Mesendoderm (in vitro differentiated cells): Measurements from ENCODE around the gene STX2.

Experiments used
- DNase-seq: peaks from one replicate; pipeline ENCODE4 v3.0.0; 2013
- H2AK5ac ChIP-seq: 2 replicates; pipeline ENCODE4 v1.6.1; 2013; ENCODE audit warnings: low read length, inconsistent platforms
- H2BK120ac ChIP-seq: 2 replicates; pipeline ENCODE4 v1.6.1; 2013; ENCODE audit warnings: low read depth, mild to moderate bottlenecking, low read length, moderate library complexity, mixed read lengths
- H2BK15ac ChIP-seq: replicated peaks from 2 replicates; pipeline ENCODE4 v1.6.1; 2013; ENCODE audit warnings: low read depth, mild to moderate bottlenecking, moderate library complexity
- H2BK5ac ChIP-seq: 2 replicates; pipeline ENCODE4 v1.6.1; 2013; ENCODE audit warnings: low read length, inconsistent platforms
- H3K18ac ChIP-seq: 2 replicates; pipeline ENCODE4 v1.6.1; 2013; ENCODE audit warnings: mild to moderate bottlenecking, low read length, mixed read lengths
- H3K23ac ChIP-seq: one replicate; pipeline ENCODE4 v1.6.1; 2013; ENCODE audit warnings: low read length
- H3K27ac ChIP-seq: 2 replicates; pipeline ENCODE4 v1.5.1; 2013; ENCODE audit warnings: low read depth, mild to moderate bottlenecking, inconsistent platforms, low read length, moderate library complexity
- H3K27me3 ChIP-seq: 2 replicates; pipeline ENCODE4 v1.6.1; 2013; ENCODE audit warnings: low read length, control low read depth, mild to moderate bottlenecking, inconsistent platforms; ENCODE audit not compliant: insufficient read depth, poor library complexity
- H3K36me3 ChIP-seq: 2 replicates; pipeline ENCODE4 v1.6.1; 2013; ENCODE audit warnings: low read length, inconsistent platforms; ENCODE audit not compliant: control insufficient read depth, insufficient read depth
- H3K4ac ChIP-seq: one replicate; pipeline ENCODE4 v1.6.1; 2013; ENCODE audit warnings: low read depth, mild to moderate bottlenecking, low read length, moderate library complexity
- H3K4me1 ChIP-seq: 2 replicates; pipeline ENCODE4 v1.6.1; 2013; ENCODE audit warnings: low read depth, low read length, inconsistent platforms; ENCODE audit not compliant: control insufficient read depth
- H3K4me2 ChIP-seq: 2 replicates; pipeline ENCODE4 v1.6.1; 2013; ENCODE audit warnings: low read length
- H3K4me3 ChIP-seq: 2 replicates; pipeline ENCODE4 v1.5.1; 2013; ENCODE audit warnings: mild to moderate bottlenecking, low read length
- H3K56ac ChIP-seq: one replicate; pipeline ENCODE4 v1.6.1; 2013; ENCODE audit warnings: low read length
- H3K79me1 ChIP-seq: 2 replicates; pipeline ENCODE4 v1.6.1; 2013; ENCODE audit warnings: low read length, inconsistent platforms
- H3K79me2 ChIP-seq: 2 replicates; pipeline ENCODE4 v1.6.1; 2013; ENCODE audit warnings: mild to moderate bottlenecking, low read length; ENCODE audit not compliant: control insufficient read depth, insufficient read depth
- H3K9ac ChIP-seq: 2 replicates; pipeline ENCODE4 v1.6.1; 2013; ENCODE audit warnings: low read length, inconsistent platforms
- H4K5ac ChIP-seq: one replicate; pipeline ENCODE4 v1.6.1; 2013; ENCODE audit warnings: low read length
- H4K8ac ChIP-seq: one replicate; pipeline ENCODE4 v1.6.1; 2013; ENCODE audit warnings: low read depth, mild to moderate bottlenecking, control low read depth, low read length, moderate library complexity
- WGBS: extraction: QIAGEN DNeasy Blood & Tissue Kit; methylation state at CpG from one replicate; pipeline ENCODE4 v1.1.7; 2013; ENCODE audit warnings: low lambda C conversion rate, missing lambda C conversion rate; ENCODE audit not compliant: insufficient coverage; ENCODE audit errors: extremely low coverage; 5-methylcytosine and 5-hydroxymethylcytosine counted together

STX2 gene

DNA sequence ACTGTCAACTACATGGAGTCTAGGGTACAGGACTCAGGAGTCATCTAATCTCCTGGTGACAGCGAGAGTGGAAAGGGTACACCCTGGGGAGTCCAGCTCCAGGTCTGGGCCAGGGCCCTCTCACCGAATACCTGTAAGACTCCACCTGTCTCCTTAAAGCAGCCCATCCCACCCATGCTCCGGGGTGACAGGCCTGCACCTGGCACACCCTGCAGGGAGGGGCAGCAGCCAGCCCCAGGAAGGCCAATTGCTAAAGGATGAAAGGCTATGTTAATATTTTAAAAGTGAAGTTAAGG is 45.5 kb downstream of the STX2 start:
- Histone ChIP-seq H3K27me3 (no peaks in the 10 kb centered on the region), H3K23ac (no peak overlapping the region), H3K56ac (no peak overlapping the region), H4K8ac (no peak overlapping the region), H3K79me2 (no peaks in the 10 kb centered on the region), H2BK120ac (no peak overlapping the region), H4K5ac (no peak overlapping the region), H2BK15ac (no peak overlapping the region), H3K79me1 (no peaks in the 10 kb centered on the region), H3K4ac (no peak overlapping the region), H3K36me3 (peaks cover 7% of the 10 kb centered on the region), H3K4me3 (no peak overlapping the region), H2BK5ac (no peak overlapping the region), H3K4me2 (no peak overlapping the region), H2AK5ac (no peak overlapping the region), H3K9ac (no peak overlapping the region), H3K4me1 (no peaks in the 10 kb centered on the region), H3K27ac (no peak overlapping the region), H3K18ac (no peak overlapping the region)
- no CpG with 5 or more reads among the region's 3 CpGs for WGBS
- DNase-seq = no peak

GRCh38 chr12:130792821-130793553 is 46.1 kb downstream of the STX2 start:
- no peak overlapping the region for H2BK15ac ChIP-seq
- no peak for DNase-seq
- H3K4ac ChIP-seq = no peak overlapping the region
- H3K56ac ChIP-seq = no peak overlapping the region
- no peak overlapping the region for H3K4me2 ChIP-seq
- no peak overlapping the region for H2BK120ac ChIP-seq
- no peak overlapping the region for H2AK5ac ChIP-seq
- peaks cover 7% of the 10 kb centered on the region for H3K36me3 ChIP-seq
- H3K9ac ChIP-seq = no peak overlapping the region
- no CpG with 5 or more reads among the region's 20 CpGs for WGBS
- no peak overlapping the region for H4K5ac ChIP-seq
- H3K79me2 ChIP-seq = no peaks in the 10 kb centered on the region
- no peak overlapping the region for H3K18ac ChIP-seq
- no peak overlapping the region for H3K23ac ChIP-seq
- no peaks in the 10 kb centered on the region for H3K27me3 ChIP-seq
- H3K27ac ChIP-seq = no peak overlapping the region
- no peak overlapping the region for H2BK5ac ChIP-seq
- H3K4me1 ChIP-seq = no peaks in the 10 kb centered on the region
- no peak overlapping the region for H3K4me3 ChIP-seq
- no peaks in the 10 kb centered on the region for H3K79me1 ChIP-seq
- H4K8ac ChIP-seq = no peak overlapping the region

- H3K4me2 ChIP-seq = no peak overlapping the region
- H3K4me1 ChIP-seq = peaks cover 4% of the 10 kb centered on the region
- H3K4ac ChIP-seq = no peak overlapping the region
- H2AK5ac ChIP-seq = no peak overlapping the region
- no peak overlapping the region for H3K27ac ChIP-seq
- no peak overlapping the region for H3K23ac ChIP-seq
- no peak overlapping the region for H4K5ac ChIP-seq
- no peaks in the 10 kb centered on the region for H3K79me1 ChIP-seq
- H3K27me3 ChIP-seq = no peaks in the 10 kb centered on the region
- H3K79me2 ChIP-seq = no peaks in the 10 kb centered on the region
- no peak for DNase-seq
- H3K36me3 ChIP-seq = peaks cover 7% of the 10 kb centered on the region
- no peak overlapping the region for H4K8ac ChIP-seq
- WGBS = no CpG with 5 or more reads among the region's 10 CpGs
- no peak overlapping the region for H2BK120ac ChIP-seq
- H3K9ac ChIP-seq = no peak overlapping the region
- H3K4me3 ChIP-seq = no peak overlapping the region
- no peak overlapping the region for H3K56ac ChIP-seq
- H2BK5ac ChIP-seq = no peak overlapping the region
- H3K18ac ChIP-seq = no peak overlapping the region
- H2BK15ac ChIP-seq = no peak overlapping the region
These were observed 47.4 kb downstream of the STX2 start for GRCh38 chr12:130791629-130792028.

DNA sequence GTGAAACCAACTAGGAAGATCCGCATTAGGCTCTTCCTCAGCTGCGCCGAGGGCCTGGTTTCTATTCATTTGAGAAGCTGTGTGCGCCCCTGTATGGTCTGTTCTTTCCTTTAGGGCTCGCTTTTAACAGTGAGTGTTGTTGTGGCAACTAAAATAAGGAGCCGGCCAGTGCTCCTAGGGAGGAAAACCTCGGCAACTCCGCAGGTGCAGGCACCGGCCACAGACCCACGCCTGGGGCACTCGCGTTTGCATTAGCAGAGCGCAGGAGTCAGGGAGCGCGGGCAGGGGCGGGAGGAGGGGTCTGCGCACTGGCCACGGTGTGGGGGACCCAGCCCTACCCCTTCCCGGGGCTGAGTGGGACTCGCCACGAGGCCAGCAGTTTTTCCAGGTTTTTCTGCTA is 50.5 kb downstream of the STX2 start:
- H2BK5ac ChIP-seq = no peak overlapping the region
- no peak overlapping the region for H3K23ac ChIP-seq
- no peaks in the 10 kb centered on the region for H3K79me2 ChIP-seq
- no peak overlapping the region for H3K9ac ChIP-seq
- H3K4me2 ChIP-seq = no peak overlapping the region
- H3K18ac ChIP-seq = peak overlapping the region; percentile 41
- no peak overlapping the region for H2AK5ac ChIP-seq
- H3K56ac ChIP-seq = no peak overlapping the region
- DNase-seq = peak; percentile 46
- H4K8ac ChIP-seq = no peak overlapping the region
- H4K5ac ChIP-seq = no peak overlapping the region
- H3K27me3 ChIP-seq = no peaks in the 10 kb centered on the region
- H3K27ac ChIP-seq = no peak overlapping the region
- WGBS = no CpG with 5 or more reads among the region's 21 CpGs
- H3K36me3 ChIP-seq = peaks cover 4% of the 10 kb centered on the region
- H2BK15ac ChIP-seq = no peak overlapping the region
- peaks cover 4% of the 10 kb centered on the region for H3K4me1 ChIP-seq
- no peaks in the 10 kb centered on the region for H3K79me1 ChIP-seq
- H2BK120ac ChIP-seq = no peak overlapping the region
- no peak overlapping the region for H3K4ac ChIP-seq
- no peak overlapping the region for H3K4me3 ChIP-seq

DNA sequence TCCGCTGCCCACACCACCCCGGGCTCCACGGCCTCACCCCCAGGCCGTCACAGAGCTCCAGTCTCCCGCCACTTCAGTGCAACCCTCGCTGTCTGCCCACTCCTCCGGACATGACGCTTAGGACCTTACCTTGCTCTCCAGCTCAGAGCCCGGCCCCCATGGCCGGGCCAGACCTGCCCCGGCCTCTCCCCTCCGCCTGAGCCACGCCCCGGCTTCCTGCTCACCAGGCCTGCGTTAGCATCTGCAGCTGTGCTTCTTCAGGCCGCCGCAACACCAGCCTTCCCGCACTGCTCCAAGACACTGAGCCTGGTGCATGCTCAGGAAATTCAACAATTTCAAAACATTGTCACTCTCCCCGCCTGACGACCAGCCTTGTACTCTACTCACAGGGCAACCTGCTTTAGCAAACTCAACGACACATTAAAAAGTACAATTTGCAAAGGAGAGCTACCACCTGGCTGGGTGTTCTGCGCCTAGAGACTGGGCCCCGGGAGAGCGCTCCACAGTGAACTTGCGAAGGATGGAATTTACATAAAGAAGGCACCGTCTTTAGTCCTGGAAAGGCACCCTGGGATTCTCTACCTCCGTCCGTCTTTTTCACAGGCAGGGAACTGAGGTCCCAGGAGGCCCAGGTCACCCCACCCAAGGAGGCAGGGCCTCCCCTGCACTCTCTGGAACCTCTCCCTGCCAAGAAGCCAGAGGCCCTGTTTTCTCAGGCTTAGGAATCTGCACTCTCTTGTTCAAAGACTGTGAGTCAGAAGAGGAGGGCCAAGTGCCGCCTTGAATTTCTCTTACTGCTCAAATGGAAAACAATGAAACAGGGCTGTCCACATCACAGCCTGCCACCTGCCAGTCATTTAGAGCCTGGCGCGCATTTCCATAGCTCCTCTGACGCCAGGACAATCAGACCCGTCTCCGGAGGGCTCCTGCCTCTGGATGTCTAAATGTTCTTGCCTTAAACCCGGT is 51.3 kb downstream of the STX2 start:
- Histone ChIP-seq H4K5ac (no peak overlapping the region), H3K36me3 (peaks cover 1% of the 10 kb centered on the region), H3K79me1 (no peaks in the 10 kb centered on the region), H3K18ac (peak overlapping the region; percentile 41), H3K9ac (peak overlapping the region; percentile 28), H3K4me1 (peaks cover 4% of the 10 kb centered on the region), H2BK15ac (no peak overlapping the region), H2BK5ac (no peak overlapping the region), H3K4me2 (peak overlapping the region; percentile 20), H2BK120ac (no peak overlapping the region), H3K4me3 (no peak overlapping the region), H3K79me2 (no peaks in the 10 kb centered on the region), H3K27me3 (no peaks in the 10 kb centered on the region), H3K4ac (no peak overlapping the region), H2AK5ac (no peak overlapping the region), H3K23ac (no peak overlapping the region), H3K27ac (no peak overlapping the region), H4K8ac (no peak overlapping the region), H3K56ac (peak overlapping the region; percentile 64)
- peak; percentile 87 for DNase-seq
- no CpG with 5 or more reads among the region's 35 CpGs for WGBS
